ENCODE data around the gene MAP3K3.

The MAP3K3 gene

DNA sequence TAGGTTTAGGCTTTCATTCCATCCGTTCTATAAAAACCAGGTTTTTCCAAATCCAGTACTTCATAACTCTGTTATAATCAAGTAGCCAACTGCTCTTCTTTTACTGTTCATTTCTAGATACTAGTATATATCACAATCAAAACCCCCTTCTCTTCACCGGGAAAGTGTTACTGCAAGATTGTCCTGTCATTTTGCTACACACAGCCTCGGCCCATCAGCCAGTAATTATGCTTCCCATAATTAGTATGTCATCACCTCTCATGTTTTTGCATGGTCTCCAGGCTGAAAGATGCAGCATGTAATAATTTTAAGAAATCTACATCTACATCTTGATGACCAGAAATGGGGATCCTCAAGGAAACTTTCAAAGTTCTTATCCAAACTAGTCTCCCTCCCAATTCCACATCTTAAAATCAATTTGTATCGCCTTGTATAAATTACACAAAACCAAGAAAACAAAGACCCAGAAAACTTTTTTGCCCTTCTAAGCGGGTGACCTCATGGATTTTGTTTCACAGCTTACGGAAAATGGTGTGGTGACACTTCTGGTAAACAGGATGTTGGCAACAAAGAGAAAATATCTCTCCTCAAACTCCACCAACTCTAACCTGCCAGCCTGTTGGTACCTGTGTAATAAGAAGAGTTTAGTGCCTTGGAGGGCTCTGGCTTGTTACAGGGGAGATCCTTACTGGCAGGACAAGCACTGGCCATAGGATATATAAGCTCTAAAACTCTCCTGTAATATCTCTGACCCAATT is 12.2 kb upstream of the MAP3K3 start:
- TF ChIP-seq, protein P1, sequence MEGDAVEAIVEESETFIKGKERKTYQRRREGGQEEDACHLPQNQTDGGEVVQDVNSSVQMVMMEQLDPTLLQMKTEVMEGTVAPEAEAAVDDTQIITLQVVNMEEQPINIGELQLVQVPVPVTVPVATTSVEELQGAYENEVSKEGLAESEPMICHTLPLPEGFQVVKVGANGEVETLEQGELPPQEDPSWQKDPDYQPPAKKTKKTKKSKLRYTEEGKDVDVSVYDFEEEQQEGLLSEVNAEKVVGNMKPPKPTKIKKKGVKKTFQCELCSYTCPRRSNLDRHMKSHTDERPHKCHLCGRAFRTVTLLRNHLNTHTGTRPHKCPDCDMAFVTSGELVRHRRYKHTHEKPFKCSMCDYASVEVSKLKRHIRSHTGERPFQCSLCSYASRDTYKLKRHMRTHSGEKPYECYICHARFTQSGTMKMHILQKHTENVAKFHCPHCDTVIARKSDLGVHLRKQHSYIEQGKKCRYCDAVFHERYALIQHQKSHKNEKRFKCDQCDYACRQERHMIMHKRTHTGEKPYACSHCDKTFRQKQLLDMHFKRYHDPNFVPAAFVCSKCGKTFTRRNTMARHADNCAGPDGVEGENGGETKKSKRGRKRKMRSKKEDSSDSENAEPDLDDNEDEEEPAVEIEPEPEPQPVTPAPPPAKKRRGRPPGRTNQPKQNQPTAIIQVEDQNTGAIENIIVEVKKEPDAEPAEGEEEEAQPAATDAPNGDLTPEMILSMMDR (IDR thresholded peaks at IDR 0.05), result no peak

DNA sequence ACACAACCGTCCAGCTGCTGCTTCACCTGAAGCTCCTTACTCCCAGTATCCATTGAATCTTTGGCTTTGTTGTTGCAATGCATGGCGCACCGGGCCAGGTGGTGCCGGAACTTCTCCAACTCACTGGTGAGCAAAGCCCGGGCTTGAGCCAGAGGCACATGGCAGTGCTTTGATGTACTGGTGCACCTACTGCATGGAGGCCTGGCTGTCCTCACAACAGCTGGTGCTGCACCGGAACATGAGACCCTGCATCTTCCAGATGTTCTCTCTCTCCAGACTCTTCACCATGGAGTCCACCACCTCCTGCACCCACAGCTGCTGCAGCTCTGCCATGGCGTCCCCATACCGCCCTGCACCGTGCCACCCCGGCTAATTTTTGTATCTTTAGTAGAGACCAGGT is 11.4 kb upstream of the MAP3K3 start:
- TF ChIP-seq, protein P1 (IDR thresholded peaks at IDR 0.05), result no peak

DNA sequence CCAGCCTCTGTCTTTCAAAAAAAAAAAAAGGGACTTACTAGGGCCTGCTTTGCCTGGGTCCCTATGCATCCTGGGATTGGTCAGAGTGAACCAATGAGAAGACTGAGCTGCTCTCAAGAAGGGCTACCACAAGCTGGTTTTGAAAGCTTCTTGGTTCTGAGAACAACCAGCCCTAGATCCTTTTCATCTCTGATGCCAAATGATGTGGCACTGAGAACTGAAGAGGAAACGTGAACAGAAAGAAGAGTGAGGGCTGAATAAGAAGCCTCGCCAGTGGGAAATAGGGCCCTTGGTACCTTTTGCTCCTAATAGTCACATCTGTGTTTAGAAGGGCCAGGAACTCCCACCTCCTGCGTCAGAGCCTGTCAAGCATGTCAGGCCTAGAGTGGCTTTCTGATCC is 10.9 kb upstream of the MAP3K3 start:
- TF ChIP-seq, protein P1 (IDR thresholded peaks at IDR 0.05), result no peak

DNA sequence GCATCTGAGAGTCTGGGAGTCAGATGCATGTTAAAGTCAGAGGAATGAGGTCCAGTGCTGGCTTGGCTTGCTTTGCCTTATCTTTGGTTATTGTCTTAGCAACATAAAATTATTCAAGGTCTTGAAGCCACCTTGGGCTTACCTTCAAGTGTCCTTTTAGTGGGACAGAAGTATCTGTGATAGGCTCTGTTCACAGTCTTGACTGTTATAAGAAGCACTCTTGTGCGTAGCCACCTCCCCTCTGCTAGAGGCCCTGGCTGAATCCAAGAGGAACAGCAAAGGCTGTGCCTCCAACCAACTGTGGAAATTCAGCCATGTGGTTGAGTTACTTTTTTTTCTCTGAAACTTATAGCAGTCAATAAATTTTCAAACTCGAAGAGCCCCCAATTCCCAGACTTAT is 8.6 kb upstream of the MAP3K3 start:
- TF ChIP-seq, protein P1 (IDR thresholded peaks at IDR 0.05), result no peak

DNA sequence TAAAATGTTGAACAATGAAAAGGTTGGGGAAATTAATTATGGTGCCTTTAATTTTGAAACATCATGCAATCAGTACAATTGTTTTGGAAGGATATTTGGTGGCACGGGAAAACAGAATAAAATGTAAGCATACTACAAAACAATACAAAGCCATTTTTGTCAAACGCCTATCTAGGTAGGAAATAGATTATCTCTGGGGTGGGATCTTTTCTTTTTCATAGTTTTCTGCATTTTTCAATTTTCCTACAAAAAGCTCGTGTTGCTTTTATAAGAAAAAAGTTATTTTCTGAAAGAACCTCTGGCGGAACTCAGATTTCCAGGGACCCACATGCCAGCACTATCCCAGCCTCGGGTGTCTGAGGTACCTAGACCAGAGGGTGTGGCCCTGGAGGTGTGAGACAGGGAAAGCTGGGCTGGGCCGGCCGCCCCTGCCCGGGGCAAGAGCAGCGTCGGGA is 961 bp upstream of the MAP3K3 start:
- TF ChIP-seq, protein P1 (IDR thresholded peaks at IDR 0.05), result no peak

DNA sequence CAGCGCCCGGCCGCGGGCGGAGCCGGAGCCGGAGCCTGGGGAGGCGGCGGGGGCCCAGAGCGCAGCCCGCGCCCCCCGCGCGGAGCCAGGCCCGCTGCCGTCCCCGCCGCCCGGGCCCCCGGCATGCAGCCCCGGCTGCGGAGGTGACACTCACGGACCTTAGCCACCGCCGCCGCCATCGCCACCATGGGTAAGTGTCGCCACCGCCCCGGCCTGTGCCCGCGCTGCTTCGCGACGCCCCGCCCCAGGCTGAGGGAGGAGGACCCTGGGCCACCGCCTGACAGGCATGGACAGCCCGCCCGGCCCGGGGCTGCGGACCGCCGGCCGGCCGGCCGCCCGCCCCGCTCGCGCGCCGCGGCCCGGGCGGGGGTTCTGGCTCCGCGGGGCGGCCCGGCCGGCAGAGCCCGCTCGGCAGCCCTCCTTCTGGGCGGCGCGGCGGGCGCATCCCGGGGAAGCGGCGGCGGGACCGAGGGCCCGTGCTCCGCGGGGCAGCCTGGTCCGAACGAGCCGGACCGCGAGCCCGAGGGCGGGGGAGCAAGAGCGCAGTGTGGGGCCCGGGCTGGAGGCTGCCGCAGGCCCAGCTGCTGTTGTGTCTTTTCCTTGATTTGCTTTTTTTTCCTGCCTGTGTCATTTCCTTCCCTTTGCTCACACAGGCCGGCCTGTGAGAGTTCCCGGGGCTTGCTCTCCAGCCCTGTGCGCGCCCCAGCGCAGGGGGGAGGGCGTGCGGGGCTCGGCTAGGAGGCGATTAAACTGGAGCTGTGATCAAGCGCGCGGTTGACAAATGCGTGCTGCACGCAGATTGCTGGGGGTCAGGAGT is 565 bp downstream of the MAP3K3 start:
- TF ChIP-seq, protein P1 (IDR thresholded peaks at IDR 0.05), result no peak

DNA sequence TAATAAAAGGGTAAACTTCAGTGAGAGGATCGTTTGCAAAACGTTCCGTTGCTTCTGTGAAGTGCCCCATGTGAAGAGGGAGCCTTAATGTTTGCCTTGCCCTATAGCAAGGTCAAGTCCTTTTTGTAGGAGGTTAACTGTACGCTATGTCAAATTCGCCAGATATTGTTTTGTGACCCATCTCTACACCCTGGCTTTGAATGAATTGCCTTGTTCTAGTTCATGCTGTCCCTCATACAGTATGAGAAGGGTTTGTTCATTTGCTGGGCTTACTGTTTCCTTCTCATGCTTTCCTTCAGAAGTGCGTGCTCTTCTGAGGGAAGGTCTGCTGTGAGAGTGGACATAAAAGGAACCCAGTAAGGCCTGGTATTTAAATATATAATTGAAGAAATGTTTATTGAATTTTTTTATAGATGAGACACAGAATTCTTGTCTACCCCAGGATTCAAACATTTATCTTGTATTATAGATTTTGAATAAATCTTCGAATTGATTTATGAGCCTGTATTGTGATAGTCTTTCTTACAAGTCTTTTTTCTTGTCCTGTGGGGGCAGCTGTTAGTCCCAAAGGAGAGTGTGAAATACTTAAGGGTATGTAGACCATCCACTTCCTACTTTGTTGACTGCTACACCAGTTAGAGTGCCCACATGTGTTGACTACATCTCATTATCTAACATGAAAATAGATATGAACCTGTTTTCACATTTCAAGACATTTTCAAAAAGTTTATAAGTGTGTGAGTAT is 1.7 kb downstream of the MAP3K3 start:
- TF ChIP-seq, protein P1 (IDR thresholded peaks at IDR 0.05), result no peak
